ENCODE data around the gene ZNF567.
"Not testable (repeated sequence)": the region's sequence is repeated elsewhere in the genome, so short reads cannot be mapped to it uniquely, and the experiment has no call there.

GRCh38 chr19:36749613-36750012, 62.2 kb downstream of the ZNF567 start:
- TF ChIP-seq POLR2A (IDR thresholded peaks at IDR 0.05; ENCODE audit: low read length); GATA1 (IDR thresholded peaks at IDR 0.05; ENCODE audit: low read depth, low read length): not testable (repeated sequence)
